A549 (cell line): ENCODE measurements around the gene NRK.

ENCODE experiments used
- MAFK ChIP-seq: fragments of 450-650 bp; IDR thresholded peaks from 2 replicates; pipeline ENCODE4 v1.6.1; 2014; ENCODE audit not compliant: partially characterized antibody
- TF ChIP-seq, protein P1 (sequence below): fragments of >200 bp; sonication (Bioruptor Twin); formaldehyde crosslinking; IDR thresholded peaks from 3 replicates; pipeline ENCODE4 v1.5.1; 2016

- TF ChIP-seq, protein P1, sequence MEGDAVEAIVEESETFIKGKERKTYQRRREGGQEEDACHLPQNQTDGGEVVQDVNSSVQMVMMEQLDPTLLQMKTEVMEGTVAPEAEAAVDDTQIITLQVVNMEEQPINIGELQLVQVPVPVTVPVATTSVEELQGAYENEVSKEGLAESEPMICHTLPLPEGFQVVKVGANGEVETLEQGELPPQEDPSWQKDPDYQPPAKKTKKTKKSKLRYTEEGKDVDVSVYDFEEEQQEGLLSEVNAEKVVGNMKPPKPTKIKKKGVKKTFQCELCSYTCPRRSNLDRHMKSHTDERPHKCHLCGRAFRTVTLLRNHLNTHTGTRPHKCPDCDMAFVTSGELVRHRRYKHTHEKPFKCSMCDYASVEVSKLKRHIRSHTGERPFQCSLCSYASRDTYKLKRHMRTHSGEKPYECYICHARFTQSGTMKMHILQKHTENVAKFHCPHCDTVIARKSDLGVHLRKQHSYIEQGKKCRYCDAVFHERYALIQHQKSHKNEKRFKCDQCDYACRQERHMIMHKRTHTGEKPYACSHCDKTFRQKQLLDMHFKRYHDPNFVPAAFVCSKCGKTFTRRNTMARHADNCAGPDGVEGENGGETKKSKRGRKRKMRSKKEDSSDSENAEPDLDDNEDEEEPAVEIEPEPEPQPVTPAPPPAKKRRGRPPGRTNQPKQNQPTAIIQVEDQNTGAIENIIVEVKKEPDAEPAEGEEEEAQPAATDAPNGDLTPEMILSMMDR: no peak
- no peak for TF ChIP-seq MAFK
Measured at GRCh38 chrX:105972690-105973386, 150.5 kb downstream of the NRK start.
